ENCODE data around the gene ENTHD1. TPM values are rescaled to one million over a fixed set of nuclear protein-coding genes. Genes with fewer than 3 reads are reported as not detected.
"Not testable (repeated sequence)": the region's sequence is repeated elsewhere in the genome, so short reads cannot be mapped to it uniquely, and the experiment has no call there.

The ENTHD1 gene
- total RNA-seq, 1 donor from 2014 or later, result not detected

DNA sequence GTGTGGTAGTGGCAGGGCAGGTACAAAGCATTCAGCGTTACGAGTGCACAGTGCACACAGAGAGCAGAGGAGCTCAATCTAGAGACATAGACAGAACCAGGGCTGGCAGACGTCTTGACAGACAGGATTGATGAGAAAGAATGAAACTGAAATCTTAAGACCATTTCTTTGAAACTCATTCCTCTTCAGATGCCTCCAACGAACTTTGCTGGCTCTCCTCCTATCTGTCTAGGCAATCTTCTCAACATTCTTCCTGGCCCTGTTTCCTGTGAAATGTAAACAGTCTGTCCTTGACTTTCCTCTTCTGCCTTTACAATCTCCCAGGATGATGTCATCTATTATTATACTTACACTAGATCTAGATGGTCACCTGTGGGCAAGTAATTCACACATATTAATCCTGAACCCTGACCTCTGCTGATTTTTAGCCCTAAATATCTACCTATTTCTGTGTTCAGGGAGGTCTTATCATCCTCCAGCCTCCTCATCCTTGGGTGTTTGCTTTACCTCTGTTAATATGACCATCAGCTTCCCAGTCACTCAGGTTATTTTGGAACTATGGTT lies 119.5 kb downstream of the ENTHD1 start:
- DNase-seq, result peak; percentile 9

DNA sequence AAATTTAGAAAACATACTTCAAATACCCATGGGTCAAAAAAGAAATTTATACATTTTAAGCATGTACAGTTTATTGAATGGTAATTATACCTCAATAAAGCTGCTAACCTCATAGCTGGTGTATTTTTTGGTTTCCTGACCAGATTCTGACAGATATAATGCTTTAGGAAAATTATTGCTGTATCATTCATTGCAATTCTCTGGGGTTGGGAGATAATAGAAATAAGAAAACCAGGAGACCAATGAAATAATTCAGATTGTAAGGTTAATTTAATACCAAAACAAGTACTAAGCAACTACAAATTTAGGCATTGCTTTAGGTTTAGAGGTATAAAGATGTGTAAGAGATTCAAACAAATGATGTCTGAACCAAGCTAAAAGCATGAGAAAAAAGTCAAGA lies 120.1 kb downstream of the ENTHD1 start:
- no peak for DNase-seq

DNA sequence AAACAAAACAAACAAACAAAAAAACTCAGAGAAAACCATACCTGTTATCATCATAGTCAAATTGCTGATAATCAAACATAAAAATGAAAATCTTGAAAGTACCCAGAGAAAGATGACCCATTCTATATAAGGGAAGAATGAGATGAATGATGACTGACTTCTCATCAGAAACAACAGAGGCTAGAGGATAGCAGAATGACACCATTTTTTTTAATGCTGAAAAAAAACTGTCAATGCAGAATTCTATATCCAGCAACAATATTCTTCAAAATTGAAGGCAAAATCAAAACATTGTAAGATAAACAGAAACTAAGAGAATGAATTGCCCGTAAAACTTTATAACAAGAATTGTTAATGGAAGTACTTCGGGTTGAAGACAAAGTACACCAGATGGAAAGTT lies 122.1 kb downstream of the ENTHD1 start:
- DNase-seq, result no peak

DNA sequence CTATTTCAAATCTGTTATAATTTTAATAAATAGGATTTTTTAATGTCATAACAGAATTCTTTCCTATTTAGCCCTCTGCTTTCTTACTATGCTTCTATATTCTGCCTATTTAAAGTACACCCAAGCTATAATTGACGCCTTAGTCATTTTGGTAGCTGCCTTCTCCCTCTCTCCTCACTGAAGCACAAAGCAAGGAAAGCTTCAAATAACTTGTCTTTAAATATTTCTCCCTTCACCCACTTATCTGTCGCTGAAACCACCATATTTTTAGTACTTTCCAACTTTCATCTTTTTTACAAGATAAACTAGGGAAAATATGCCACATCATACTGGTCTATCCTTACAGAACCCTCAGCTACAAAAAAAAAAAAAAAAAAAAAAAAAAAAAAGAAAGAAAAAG lies 127.9 kb downstream of the ENTHD1 start:
- no peak for DNase-seq

DNA sequence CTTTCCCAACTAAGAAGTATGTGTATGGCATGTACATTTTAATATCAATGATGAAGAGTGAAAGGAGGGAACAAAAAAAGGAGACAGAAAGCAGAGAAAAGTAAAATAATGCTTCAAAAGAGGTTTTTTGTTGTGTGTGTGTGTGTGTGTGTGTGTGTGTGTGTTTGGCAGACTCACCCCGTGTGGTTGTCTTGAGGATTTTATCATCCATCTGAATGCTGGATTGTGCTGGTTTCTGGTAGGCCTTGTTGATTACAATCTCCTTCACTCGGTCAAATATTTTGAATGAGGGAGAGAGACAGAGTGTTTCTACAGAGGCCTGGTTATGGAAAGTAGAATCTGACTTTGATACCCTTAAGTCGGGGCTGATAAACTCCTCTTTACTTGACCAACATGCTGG lies 128.5 kb downstream of the ENTHD1 start:
- DNase-seq, result no peak

DNA sequence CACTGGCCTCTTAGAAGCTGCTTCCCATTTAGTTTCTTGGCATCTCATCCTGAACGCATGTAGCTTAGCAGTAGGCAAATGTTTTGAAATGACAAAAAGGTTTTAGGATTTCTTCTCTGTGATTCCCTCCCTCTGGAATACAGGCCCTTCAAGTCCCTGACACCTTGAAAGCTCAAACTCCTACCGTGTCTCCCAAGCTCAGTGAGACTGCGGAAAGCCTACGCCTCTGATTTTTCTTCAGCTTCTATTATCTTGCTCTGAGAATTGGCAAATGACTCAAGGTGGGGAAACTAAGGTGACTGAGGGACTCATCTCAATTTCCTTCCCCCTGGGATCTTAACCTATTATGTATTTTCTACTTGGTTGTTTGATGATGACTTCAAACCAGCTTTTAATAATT lies 130.3 kb downstream of the ENTHD1 start:
- no peak for DNase-seq

DNA sequence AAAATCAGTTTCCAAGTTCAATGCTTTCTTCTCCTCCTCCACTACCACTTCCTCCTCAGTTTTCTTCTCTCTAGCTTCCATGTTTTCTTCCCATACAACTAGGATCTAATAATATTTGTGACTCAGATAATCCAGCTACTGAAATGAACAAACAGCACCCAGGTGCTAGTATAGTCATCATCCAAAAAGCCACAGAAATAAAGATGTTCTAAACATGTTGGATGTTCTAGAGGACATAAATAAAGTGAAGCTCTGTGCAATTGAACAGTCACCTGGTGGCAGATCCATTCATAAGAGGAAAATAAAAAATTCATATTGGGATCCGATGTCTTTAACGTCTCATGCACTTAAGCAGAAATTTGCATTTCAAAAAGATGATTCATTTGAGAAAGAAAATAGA lies 142.8 kb downstream of the ENTHD1 start:
- DNase-seq, result no peak

DNA sequence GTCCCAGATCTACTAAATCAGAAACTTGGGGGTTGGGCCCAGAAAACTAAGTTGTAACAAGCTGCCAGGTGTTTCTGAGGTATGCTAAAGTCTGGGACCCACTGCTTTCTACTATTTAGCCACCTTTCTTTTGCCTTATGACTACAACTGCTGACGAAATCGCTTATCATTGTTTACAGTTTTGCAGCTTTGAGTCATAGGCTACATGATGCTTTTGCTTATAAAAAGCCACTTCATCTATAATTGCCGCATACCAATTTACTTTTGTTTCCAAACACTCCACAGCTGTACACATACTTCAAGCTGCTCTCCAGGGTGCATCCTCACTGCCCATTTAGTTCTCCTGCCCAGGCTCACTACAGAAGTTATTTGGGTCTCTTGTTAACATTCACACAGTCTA lies 144.7 kb downstream of the ENTHD1 start:
- no peak for DNase-seq

DNA sequence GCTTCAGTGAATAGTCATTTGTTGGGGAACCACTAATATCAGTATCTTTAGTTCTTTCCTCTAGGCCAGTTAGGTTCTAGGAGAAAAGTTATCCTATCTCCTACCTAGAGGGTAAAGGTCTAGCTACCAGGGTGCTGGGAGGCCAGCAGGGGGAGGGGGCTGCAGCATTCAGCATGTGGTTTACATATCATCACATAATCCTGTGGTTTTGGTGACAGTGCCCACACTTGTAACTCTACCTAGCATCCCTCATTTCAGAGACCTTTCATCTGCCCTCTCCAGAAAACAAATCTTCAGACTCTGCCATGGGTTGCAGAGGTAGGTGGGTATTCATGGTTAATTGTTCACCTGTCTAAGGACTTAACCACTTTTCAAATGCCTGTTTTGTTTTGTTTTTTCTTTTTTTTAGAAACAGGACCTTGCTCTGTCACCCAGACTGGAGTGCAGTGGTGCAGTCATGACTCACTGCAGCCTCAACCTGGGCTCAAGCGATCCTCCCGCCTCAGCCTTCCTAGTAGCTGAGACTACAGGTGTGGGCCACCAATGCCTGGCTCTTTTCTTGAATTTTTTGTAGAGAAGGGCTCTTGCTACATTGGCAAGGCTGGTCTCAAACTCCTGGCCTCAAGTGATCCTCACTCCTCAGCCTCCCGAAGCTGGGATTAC lies 146.8 kb downstream of the ENTHD1 start:
- DNase-seq, result no peak

DNA sequence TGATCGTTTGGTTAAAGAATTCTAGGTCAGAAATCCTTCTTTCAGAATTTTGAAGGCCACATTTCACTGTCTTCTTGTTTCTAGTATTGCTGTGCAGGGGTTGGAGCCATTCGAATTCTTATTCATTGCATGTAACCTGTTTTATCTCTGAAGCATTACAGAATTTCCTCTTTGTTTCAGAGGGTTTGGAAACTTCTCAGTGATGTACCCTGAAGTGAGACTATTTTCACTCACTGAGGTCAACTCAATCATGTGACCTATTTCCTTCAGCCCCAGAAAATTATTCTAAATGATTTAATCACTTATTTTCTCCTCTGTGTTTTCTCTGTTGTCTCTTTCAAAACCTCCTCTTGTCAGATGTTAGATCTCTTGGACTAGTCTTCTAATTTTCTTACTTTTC lies 147.8 kb downstream of the ENTHD1 start:
- DNase-seq, result no peak

DNA sequence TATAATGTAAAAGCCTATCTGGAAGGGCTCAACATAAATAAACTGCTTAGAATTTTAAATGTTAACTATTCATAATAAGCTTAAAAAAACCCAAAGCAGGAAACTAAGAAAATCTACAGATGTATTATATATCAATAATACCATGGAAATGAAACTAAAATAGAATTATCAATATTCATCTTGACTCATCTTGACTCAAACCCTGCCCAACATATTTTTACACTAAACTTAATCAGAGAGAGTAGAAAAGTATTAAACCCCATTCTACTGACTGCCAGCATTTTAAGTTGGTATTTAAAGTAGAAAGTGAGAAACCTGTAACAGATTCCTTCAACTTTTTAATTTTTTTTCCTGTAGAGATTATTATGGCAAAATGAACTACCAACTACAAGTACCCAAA lies 149.2 kb downstream of the ENTHD1 start:
- DNase-seq, result no peak

DNA sequence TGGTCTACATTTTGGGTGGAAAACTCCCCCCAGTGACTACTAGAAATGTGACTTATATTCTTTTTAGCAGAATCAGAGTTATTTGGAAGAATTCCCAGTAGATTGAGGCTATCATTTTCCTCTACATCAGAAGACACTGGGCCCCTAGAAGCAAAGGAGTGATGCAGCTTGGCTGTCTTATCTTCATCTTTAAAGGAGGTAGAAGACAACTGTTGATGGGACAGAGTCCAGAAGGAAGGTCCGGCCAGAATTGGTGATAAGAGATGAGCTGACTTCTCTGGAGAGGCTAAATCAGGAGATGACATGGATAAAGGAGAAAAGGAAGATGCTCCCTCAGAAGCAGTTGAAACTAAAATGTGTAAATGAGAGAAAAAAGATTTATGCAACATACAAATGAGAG lies 149.6 kb downstream of the ENTHD1 start:
- DNase-seq, result no peak

DNA sequence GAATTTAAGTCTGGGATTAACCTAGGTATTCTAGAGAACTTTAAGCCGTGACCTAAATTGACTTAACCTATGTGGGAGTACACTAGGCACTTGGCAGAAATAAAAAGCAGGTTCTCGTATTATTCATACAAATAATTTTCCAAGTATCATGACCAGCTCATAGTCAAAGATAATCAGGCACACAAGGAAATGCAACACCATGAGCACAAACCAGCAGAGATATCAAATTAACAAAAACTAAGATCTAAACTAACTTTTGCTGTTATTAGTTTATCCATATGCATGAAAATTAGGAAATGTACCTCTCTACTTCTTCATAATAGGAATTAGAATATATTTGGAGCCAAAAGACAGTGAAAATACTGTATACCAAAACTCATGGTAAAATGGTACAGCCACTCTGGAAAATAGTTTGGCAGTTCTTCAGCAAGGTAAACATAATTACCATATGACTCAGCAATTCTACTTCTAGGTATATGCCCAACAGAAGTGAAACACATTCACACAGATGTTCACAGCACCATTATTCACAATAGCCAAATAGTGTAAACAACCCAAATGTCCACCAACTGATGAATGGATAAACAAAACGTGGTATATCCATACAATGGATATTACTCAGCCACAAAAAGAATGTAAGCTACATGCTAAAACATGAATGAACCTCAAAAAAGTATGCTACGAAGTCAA lies 154.1 kb downstream of the ENTHD1 start:
- DNase-seq, result no peak

DNA sequence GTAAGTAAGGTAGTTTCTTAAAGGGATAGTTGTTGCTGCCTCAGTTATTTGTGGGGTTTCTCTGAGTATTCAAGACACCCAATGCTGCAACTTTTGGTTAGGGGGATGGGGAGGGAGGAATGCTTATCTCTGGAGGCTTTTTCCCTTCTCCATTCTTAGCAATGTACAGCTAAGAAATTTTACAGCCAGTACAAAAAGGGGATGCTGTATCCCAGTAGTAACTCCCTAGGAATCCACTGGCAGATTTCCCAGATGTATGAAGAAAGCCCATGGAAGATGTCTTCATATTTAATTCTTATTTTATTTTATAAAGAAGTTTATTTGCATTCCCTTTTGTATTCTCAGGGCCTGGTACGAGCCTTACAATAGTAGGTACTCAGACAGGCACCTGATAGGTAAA lies 154.8 kb downstream of the ENTHD1 start:
- no peak for DNase-seq

DNA sequence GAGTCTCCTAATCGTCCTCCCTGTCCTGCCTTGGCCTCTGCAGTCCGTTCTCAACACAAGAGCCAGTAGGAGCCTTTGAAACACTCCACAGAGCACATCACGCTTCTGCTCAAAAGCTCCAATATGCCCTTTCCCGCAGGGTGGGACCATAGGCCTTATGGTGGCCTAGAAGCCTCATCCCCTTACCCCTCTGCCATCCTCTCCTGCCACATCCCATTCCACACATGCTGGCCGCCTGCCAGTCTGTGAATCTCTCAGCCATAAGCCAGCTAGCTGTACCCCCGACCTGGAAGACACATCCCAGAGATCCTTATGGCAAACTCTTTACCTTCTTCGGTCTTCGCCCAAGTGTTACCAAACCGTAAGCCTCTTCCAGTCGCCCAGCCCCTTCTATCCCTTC lies 157.8 kb downstream of the ENTHD1 start:
- DNase-seq, result no peak

DNA sequence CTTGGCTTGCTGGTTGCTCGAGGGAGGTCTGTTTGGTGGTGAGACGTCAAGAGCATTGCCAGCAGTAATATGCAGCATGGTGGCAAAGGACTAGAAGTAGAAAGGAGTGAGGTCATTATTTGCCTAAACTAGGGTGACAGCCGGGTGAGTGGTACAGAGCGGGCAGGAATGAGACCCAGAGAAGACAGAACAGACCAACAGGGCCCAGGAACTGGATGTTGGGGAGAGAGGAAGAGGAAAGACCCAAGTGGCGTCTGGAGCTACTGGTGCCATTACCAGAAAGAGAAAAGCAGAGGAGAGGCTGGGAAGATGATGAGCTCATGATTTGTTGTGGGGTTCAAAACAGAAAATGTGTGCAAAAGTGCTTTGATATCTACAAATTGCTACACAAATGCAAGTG lies 158.7 kb downstream of the ENTHD1 start:
- no peak for DNase-seq

DNA sequence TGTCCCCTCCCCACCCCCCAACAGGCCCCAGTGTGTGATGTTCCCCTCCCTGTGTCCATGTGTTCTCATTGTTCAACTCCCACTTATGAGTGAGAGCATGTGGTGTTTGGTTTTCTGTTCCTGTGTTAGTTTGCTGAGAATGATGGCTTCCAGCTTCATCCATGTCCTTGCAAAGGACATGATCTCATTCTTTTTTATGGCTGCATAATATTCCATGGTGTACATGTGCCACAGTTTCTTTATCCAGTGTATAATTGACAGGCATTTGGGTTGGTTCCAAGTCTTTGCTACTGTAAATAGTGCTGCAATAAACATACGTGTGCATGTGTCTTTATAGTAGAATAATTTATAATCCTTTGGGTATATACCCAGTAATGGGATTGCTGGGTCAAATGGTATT lies 159.5 kb downstream of the ENTHD1 start:
- not testable (repeated sequence) for DNase-seq

DNA sequence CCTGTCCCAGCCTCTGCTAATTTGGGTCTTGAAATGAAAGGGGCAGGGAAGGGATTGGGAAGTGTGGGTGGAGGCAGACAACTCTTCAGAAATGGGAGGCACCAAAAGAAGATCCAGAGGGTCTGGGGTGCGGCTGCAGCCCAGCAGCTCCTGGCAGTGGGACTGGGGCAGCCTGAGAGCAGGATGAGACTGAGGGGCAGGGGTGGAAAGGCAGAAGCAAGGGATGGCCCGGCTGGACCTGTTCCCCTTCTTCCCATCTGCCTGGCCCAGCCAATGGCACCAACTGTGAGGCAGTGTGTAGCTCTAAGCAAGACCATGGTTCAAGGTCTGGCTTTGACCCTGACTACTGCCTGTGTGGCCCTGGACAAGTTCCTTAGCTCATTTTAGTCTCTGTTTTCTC lies 160.4 kb downstream of the ENTHD1 start:
- DNase-seq, result no peak

DNA sequence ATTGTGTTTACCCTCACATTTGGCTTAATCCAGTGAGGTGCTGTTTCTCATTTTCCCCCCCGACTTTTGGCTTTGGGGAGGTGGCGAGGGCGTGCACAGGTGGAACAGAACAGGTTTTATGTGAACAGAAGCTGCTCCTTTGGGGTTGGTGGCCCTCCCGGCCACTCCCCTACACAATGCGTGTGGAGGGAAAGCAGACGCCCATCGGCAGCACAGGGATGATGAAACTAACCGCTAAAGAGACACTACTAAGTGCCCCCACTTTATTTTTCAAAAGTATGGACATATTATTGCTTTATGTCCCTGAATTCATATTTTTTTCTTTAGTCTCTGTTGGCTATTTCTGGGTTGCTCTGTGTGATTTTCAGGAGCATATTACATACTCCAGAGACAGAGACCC lies 160.9 kb downstream of the ENTHD1 start:
- no peak for DNase-seq

DNA sequence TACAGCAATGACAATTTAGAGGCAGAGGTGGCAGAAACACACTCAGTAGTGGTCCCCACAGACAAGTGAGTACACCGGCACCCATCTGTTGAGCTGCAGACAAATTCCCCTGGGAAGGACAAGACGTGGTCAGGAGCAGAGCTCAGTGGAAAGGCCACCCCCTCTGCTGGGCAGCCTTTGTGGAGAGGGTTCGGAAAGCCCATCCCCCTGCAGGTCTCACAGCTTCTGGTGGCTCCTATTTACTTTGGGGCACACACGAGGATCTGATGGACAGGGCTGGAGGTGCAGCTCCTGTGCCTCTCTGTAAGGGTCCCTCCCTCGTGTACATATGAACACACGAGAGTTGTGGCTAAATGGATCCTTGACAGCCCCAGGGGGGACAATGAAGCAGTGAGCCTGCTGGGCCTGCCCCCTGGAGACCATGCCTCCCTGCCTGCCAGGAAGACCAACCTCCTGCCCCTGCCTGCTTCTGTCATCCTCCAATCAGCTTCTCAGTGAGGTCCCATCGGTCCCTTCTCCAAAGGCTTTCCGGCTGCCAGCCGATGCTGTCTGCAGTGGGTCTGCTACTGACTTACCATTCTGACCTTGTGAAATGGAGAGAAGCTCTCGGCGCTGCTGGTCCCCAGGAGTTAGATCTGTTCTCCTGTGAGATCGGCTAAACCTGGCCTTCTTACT lies 161.5 kb downstream of the ENTHD1 start:
- DNase-seq, result no peak

DNA sequence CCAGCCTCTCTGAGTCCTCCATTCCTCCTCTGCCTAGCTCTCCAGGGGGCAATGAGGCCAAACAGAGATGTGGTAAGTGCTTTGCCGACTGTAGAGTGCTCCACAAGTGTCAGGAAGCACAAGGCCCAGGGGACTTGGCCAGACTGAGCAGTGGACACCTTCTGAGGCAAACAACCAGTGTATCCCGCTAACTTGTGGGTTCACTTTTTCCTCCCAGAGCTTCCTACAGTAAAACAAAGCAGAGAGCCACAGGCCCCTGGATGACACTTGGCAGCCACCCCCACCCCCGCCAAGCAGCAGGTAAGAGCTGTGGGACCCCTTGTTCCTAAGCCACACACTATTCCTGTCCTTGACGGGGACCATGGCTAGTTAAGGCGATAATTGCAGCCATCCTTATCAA lies 162.1 kb downstream of the ENTHD1 start:
- no peak for DNase-seq

DNA sequence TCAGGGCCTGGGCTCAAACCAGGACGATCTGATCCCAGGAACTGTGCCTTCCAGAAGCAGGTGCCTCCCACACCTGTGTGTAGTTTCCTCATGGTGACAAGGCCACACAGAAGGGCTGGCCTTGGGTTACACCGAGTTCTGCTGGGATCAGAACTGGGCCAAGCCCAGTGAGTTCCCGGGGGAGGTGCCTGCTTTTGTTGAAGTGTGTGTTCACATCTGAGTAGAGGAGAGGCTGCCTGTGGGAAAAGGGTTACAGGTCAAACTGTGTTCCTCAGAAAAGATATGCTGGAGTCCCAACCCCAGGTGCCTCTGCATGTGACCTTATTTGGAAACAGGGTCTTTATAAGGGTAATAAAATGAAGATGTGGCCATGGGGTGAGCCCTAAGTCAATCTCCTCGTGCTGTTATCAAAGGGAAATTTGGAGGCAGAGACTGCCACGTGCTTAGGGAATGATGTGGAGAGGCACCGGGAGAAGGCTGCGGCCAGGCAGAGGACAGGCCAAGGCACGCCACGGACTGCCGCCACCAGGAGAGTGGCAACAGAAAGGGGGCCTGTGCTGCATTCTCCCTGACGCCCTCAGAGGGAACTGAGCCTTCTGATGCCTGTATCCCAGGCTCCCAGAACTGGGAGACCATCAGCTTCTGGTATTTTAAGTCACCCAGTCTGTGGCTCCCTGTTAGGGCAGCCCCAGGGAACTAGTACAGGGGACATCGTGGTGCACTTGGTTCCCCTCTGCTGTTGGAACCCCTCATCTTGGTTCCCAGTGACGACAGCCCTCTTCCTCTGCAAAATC lies 164.2 kb downstream of the ENTHD1 start:
- DNase-seq, result no peak

DNA sequence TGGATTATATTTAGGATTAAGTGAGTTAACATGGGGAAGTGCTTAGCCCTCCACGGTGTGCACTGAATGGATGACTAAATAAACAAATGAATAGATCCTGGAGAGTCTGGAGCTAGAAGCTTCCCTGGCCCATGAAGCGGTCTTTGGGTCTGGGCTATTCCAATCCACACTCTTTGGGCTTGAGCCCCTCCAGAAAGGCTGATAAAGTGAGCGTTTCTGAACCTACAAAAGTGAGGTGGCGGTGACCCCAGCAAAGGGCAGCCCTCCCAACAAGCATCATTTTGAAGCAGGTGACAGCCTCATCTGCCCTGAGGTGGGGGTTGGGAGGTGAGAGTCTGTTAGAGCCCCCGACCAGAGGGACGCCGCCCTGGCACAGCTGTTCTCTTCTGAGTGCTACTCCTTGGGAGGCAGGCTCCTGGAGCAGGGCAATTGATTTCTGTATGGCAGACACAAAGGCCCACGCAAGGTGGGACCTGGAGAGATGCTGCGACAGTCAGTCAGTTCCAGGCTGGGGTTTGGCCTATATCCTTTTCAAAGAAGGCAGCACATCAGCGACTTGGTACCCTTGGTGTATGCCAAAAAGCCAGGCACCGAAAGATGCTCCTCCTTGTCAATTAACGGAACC lies 165.2 kb downstream of the ENTHD1 start:
- DNase-seq, result no peak

All from dermis blood vessel endothelial cell (primary cell).